Breast epithelium (tissue), 4 donors: ENCODE results near the gene ADNP. TPM values are rescaled to one million over a fixed set of nuclear protein-coding genes. Genes with fewer than 3 reads are reported as not detected.

Experiments
- DNase-seq, 2 donors: peaks; one replicate each; pipeline ENCODE4 v3.0.0-alpha.2; 2019; ENCODE audit warnings: low spot score in 2 of 2
- H3K27ac ChIP-seq, 2 donors: fragments of 200-600 bp; sonication (generic) in 1 of 2; one replicate each; pipeline ENCODE4 v1.5.1; 2016 to 2019; ENCODE audit warnings: mild to moderate bottlenecking in 1 of 2
- H3K27me3 ChIP-seq, 2 donors: fragments of 200-600 bp; sonication (generic) in 1 of 2; one replicate each; pipeline versions ENCODE4 v1.5.1 to v1.6.0; 2017 to 2019; ENCODE audit warnings: control low read depth in 1 of 2, mild to moderate bottlenecking in 1 of 2
- H3K36me3 ChIP-seq: fragments of 200-600 bp; one replicate; pipeline ENCODE4 v1.5.1; 2019
- H3K4me1 ChIP-seq, 2 donors: fragments of 200-600 bp; sonication (generic); one replicate each; pipeline ENCODE4 v1.5.1; 2016 to 2019; ENCODE audit warnings: control low read depth in 1 of 2
- H3K4me3 ChIP-seq, 3 donors: fragments of 200-600 bp; sonication (generic); 1 replicate in 2 of 3; 2 replicates in 1 of 3; pipeline ENCODE4 v1.5.1; 2016 to 2019; ENCODE audit warnings: mild to moderate bottlenecking in 3 of 3, moderate library complexity in 2 of 3
- H3K9me3 ChIP-seq, 2 donors: fragments of 200-600 bp; sonication (generic) in 1 of 2; one replicate each; pipeline ENCODE4 v1.5.1; 2016 to 2019; ENCODE audit warnings: control low read depth in 1 of 2
- POLR2A ChIP-seq: fragments of 450-650 bp; IDR thresholded peaks from one replicate; pipeline ENCODE4 v1.6.1; 2016; ENCODE audit warnings: antibody characterized with exemption, mild to moderate bottlenecking, moderate library complexity
- POLR2AphosphoS5 ChIP-seq, 3 donors: sonication (generic); formaldehyde crosslinking; IDR thresholded peaks; one replicate each; pipeline ENCODE4 v1.6.1; 2017; ENCODE audit warnings: antibody characterized with exemption in 3 of 3
- intact Hi-C: fragments of 100-400 bp; cut with DNase I; formaldehyde crosslinking; loops from one replicate; pipeline ENCODE4 v1.15.1; 2023; ENCODE audit warnings: low total_unique reads
- total RNA-seq, 3 donors: library from RNA; depleted of rRNA; stranded (reverse); fragments of >200 nt; gene quantifications; one replicate each; pipeline ENCODE4 v1.1.0, GENCODE V29; 2016
- TF ChIP-seq, protein P1 (sequence below), 3 donors: fragments of 450-650 bp; IDR thresholded peaks; one replicate each; pipeline ENCODE4 v1.5.1; 2016 to 2017; ENCODE audit warnings: antibody characterized with exemption in 3 of 3, mild to moderate bottlenecking in 3 of 3, moderate library complexity in 3 of 3

ADNP gene
- total RNA-seq, 3 donors from 2014 or later = 51.7 to 70.2 (median 60.0) TPM

DNA sequence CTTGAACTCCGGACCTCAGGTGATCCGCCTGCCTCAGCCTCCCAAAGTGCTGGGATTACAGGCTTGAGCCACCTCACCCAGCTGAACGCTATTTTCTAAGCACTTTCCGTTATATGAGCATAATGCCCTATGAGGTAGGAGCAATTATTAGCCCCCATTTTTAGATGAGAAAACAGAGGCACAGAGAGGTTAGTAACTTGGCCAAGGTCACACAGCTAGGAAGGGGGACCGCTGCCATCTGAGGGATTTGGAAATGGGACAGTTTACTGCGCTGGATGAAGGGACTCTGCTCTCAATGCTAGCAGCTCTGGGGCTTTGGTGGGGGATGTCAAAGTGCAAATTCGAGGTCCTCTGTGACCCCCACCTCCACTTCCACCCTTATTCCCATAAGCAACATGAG is 73.9 kb downstream of the ADNP start:
- Histone ChIP-seq H3K9me3 (no peaks in the 10 kb centered on the region), H3K4me3 (no peak overlapping the region), H3K4me1 (no peaks in the 10 kb centered on the region), H3K27ac (no peak overlapping the region), H3K36me3 (no peaks in the 10 kb centered on the region), H3K27me3 (no peaks in the 10 kb centered on the region)
- intact Hi-C loops = no loop called here
- TF ChIP-seq, protein P1, sequence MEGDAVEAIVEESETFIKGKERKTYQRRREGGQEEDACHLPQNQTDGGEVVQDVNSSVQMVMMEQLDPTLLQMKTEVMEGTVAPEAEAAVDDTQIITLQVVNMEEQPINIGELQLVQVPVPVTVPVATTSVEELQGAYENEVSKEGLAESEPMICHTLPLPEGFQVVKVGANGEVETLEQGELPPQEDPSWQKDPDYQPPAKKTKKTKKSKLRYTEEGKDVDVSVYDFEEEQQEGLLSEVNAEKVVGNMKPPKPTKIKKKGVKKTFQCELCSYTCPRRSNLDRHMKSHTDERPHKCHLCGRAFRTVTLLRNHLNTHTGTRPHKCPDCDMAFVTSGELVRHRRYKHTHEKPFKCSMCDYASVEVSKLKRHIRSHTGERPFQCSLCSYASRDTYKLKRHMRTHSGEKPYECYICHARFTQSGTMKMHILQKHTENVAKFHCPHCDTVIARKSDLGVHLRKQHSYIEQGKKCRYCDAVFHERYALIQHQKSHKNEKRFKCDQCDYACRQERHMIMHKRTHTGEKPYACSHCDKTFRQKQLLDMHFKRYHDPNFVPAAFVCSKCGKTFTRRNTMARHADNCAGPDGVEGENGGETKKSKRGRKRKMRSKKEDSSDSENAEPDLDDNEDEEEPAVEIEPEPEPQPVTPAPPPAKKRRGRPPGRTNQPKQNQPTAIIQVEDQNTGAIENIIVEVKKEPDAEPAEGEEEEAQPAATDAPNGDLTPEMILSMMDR (IDR thresholded peaks at IDR 0.05) = no peak
- TF ChIP-seq POLR2AphosphoS5 (IDR thresholded peaks at IDR 0.05) (no peak), POLR2A (no peak)
- DNase-seq = no peak

GRCh38 chr20:50856475-50857041 is 74.7 kb downstream of the ADNP start:
- Histone ChIP-seq H3K4me1 (no peaks in the 10 kb centered on the region), H3K9me3 (no peaks in the 10 kb centered on the region), H3K36me3 (no peaks in the 10 kb centered on the region), H3K27ac (peak overlapping the region in 1 of 2 donors; percentile 16), H3K4me3 (no peak overlapping the region), H3K27me3 (no peaks in the 10 kb centered on the region)
- DNase-seq = no peak
- TF ChIP-seq, protein P1 (IDR thresholded peaks at IDR 0.05) = no peak
- TF ChIP-seq POLR2A (no peak), POLR2AphosphoS5 (IDR thresholded peaks at IDR 0.05) (no peak)
- intact Hi-C loops = no loop called here

DNA sequence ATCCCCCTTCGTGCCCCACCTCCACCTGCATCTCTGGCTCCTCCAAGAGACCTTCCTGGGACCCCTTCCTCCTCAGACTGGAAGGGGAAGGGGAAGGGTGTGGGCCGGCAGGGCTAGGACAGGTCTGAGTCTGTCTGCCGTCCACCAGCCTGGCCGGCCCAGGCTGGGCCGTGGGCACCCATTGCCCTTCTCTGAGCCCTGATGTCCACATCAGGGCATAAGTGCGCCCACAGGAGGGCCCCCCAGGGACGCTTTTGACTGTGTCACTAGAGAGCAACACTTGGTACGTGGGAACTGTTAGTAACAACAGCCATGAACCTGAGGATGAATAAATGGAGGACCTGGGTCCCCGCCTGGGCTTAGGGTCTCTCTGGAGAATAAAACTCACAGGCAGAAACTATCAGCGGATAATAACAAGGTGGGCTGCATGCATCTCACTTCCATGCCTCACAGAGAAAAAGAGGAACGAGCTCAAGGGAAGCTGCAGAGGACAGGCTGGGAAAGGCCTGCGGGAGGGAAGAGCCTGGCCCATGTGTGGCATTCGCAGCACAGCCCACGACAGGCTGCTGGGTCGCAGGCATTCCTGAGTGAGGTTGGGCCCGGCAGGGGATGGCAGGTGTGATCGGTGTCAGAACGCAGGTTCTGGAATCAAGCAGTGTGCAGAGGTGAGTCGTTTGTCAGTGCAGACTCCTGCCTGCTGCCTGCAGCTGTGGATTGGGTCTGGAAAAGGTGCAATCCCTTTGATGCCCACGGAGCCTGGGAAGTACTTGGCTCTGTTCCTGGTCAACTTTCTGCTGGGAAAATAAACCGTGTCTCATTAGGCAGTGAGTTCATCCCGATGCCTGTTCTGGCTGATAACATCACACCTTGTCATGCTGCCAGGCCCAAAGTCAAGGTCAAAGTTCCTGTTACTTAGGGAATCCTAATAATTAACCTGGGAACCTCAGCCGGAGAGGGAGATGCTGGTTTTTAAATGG is 75.5 kb downstream of the ADNP start:
- no peaks in the 10 kb centered on the region for H3K9me3 ChIP-seq
- peak overlapping the region in 1 of 2 donors; percentile 16 for H3K27ac ChIP-seq
- no peaks in the 10 kb centered on the region for H3K4me1 ChIP-seq
- H3K27me3 ChIP-seq = no peaks in the 10 kb centered on the region
- H3K36me3 ChIP-seq = no peaks in the 10 kb centered on the region
- intact Hi-C loops = no loop called here
- TF ChIP-seq POLR2A = no peak
- TF ChIP-seq, protein P1 (IDR thresholded peaks at IDR 0.05) = no peak
- TF ChIP-seq POLR2AphosphoS5 (IDR thresholded peaks at IDR 0.05) = no peak
- no peak overlapping the region for H3K4me3 ChIP-seq
- peak in 1 of 2 donors; percentile 65 for DNase-seq

GRCh38 chr20:50854506-50855249 is 76.6 kb downstream of the ADNP start:
- no peak overlapping the region for H3K27ac ChIP-seq
- no peaks in the 10 kb centered on the region for H3K4me1 ChIP-seq
- intact Hi-C loops = no loop called here
- TF ChIP-seq POLR2AphosphoS5 (IDR thresholded peaks at IDR 0.05) (no peak), POLR2A (no peak)
- TF ChIP-seq, protein P1 (IDR thresholded peaks at IDR 0.05) = no peak
- H3K9me3 ChIP-seq = no peaks in the 10 kb centered on the region
- H3K27me3 ChIP-seq = no peaks in the 10 kb centered on the region
- H3K4me3 ChIP-seq = no peak overlapping the region
- DNase-seq = no peak
- H3K36me3 ChIP-seq = no peaks in the 10 kb centered on the region
